K562 (cell line): Measurements from ENCODE around the gene SERPINB2.

Source experiments
- BRD4 ChIP-seq: fragments of 200-600 bp; sonication (generic); IDR thresholded peaks from 2 replicates; pipeline ENCODE4 v1.6.1; 2017; ENCODE audit warnings: inconsistent platforms
- CTCF ChIP-seq, 3 experiments: IDR thresholded peaks in 2 of 3; conservative IDR thresholded peaks in 1 of 3; 2 replicates each; pipeline ENCODE4 v1.5.1; 2011 to 2012; ENCODE audit warnings: low read length in 3 of 3, mild to moderate bottlenecking in 3 of 3, control low read depth in 2 of 3, improper control_type of control experiment in 1 of 3, inconsistent platforms in 1 of 3, low read depth in 1 of 3, mixed read lengths in 1 of 3, moderate library complexity in 1 of 3; ENCODE audit not compliant: insufficient read depth in 2 of 3
- FIP1L1 ChIP-seq: fragments of 200-400 bp; formaldehyde crosslinking; IDR thresholded peaks from 2 replicates; pipeline ENCODE4 v1.6.1; 2018; ENCODE audit warnings: mild to moderate bottlenecking, low read depth, low read length; ENCODE audit not compliant: poor library complexity, severe bottlenecking
- FOS ChIP-seq: IDR thresholded peaks from 3 replicates; pipeline ENCODE4 v1.6.1; 2011; ENCODE audit not compliant: insufficient read length; ENCODE audit errors: extremely low read depth
- MED1 ChIP-seq: sonication (generic); formaldehyde crosslinking; IDR thresholded peaks from 2 replicates; pipeline ENCODE4 v1.8.1; 2023; ENCODE audit warnings: missing genetic modification reagents, borderline replicate concordance
- NFIC ChIP-seq: fragments of 450-650 bp; IDR thresholded peaks from 2 replicates; pipeline ENCODE4 v1.6.1; 2017; ENCODE audit warnings: mild to moderate bottlenecking, inconsistent platforms
- NR0B1 ChIP-seq: fragments of 450-650 bp; IDR thresholded peaks from one replicate; pipeline ENCODE4 v1.6.1; 2018; ENCODE audit warnings: mild to moderate bottlenecking, moderate library complexity; ENCODE audit not compliant: partially characterized antibody

DNA sequence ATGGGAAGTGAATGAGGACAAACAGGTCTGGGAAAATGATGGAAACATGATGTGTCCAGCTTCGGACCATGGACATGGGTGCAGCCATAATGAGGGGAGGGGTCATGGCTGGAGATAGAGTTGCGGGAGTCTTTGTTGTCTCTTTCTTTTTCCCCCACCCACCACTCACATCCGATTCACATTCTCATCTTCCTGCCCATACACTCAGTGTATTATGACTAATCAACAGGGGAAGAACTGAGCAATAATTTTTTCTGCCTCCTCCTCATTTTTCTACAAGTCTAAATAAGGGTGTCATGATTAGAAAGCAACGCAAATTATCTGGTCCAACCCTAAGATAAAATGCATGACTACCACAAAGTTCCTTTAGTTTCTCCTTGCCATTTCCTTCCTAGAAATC lies 5.7 kb upstream of the SERPINB2 start:
- TF ChIP-seq FIP1L1 (no peak), NR0B1 (no peak), MED1 (CRISPR knock-in tag) (no peak), CTCF (IDR thresholded peaks at IDR 0.05 in 2 of 3, conservative IDR thresholded peaks at IDR 0.05 in 1 of 3; ENCODE audit: insufficient read depth in 2 of 3, low read depth in 1 of 3, low read length in 3 of 3) (no peak), FOS (no peak), BRD4 (no peak), NFIC (no peak)
